Liver (tissue), 9 donors: ENCODE data around the gene CHAT. TPM values are rescaled to one million over a fixed set of nuclear protein-coding genes. Genes with fewer than 3 reads are reported as not detected.

Experiments used
- DNase-seq: peaks from one replicate; pipeline ENCODE4 v3.0.0-alpha.2; 2017; ENCODE audit warnings: low spot score
- H3K27ac ChIP-seq, 2 donors: one replicate each; pipeline ENCODE4 v1.7.0; 2013; ENCODE audit warnings: inconsistent platforms in 2 of 2, low read length in 2 of 2, control low read depth in 1 of 2, low read depth in 1 of 2, mild to moderate bottlenecking in 1 of 2
- H3K27me3 ChIP-seq, 4 donors: one replicate each; pipeline versions ENCODE4 v1.6.1 to v1.7.0; 2013; ENCODE audit warnings: low read length in 3 of 4, inconsistent platforms in 1 of 4, mild to moderate bottlenecking in 1 of 4, moderate library complexity in 1 of 4; ENCODE audit not compliant: control insufficient read depth in 4 of 4, insufficient read depth in 4 of 4
- H3K36me3 ChIP-seq, 4 donors: one replicate each; pipeline versions ENCODE4 v1.6.1 to v1.7.0; 2013; ENCODE audit warnings: low read length in 3 of 4, mild to moderate bottlenecking in 3 of 4, low read depth in 1 of 4, moderate library complexity in 1 of 4; ENCODE audit not compliant: control insufficient read depth in 4 of 4, insufficient read depth in 3 of 4
- H3K4me1 ChIP-seq, 4 donors: one replicate each; pipeline versions ENCODE4 v1.6.1 to v1.7.0; 2013; ENCODE audit warnings: low read length in 3 of 4, mild to moderate bottlenecking in 3 of 4, moderate library complexity in 1 of 4; ENCODE audit not compliant: control insufficient read depth in 4 of 4, insufficient read depth in 4 of 4
- H3K4me3 ChIP-seq, 3 donors: one replicate each; pipeline versions ENCODE4 v1.6.1 to v1.7.0; 2013; ENCODE audit warnings: low read length in 3 of 3, control low read depth in 1 of 3, low read depth in 1 of 3, mild to moderate bottlenecking in 1 of 3
- H3K9ac ChIP-seq, 2 donors: one replicate each; pipeline ENCODE4 v1.7.0; 2013; ENCODE audit warnings: low read length in 2 of 2, mild to moderate bottlenecking in 2 of 2, moderate library complexity in 2 of 2, control low read depth in 1 of 2, low read depth in 1 of 2
- H3K9me3 ChIP-seq, 4 donors: one replicate each; pipeline versions ENCODE4 v1.6.1 to v1.7.0; 2013; ENCODE audit warnings: low read length in 3 of 4; ENCODE audit not compliant: control insufficient read depth in 4 of 4
- EGR1 ChIP-seq, 2 donors: IDR thresholded peaks; 2 replicates each; pipeline ENCODE4 v1.6.1; 2016 to 2018; ENCODE audit warnings: antibody characterized with exemption in 2 of 2, low read depth in 2 of 2
- FOXA1 ChIP-seq: IDR thresholded peaks from 2 replicates; pipeline ENCODE4 v1.6.1; 2016; ENCODE audit warnings: antibody characterized with exemption
- FOXA2 ChIP-seq: IDR thresholded peaks from 2 replicates; pipeline ENCODE4 v1.6.1; 2016; ENCODE audit warnings: antibody characterized with exemption
- GABPA ChIP-seq, 2 donors: IDR thresholded peaks in 1 of 2; conservative IDR thresholded peaks in 1 of 2; 2 replicates each; pipeline ENCODE4 v1.6.1; 2016; ENCODE audit warnings: antibody characterized with exemption in 2 of 2, mild to moderate bottlenecking in 1 of 2, moderate library complexity in 1 of 2
- HNF4A ChIP-seq, 2 donors: conservative IDR thresholded peaks; 2 replicates each; pipeline ENCODE4 v1.6.1; 2016; ENCODE audit warnings: antibody characterized with exemption in 2 of 2, mild to moderate bottlenecking in 2 of 2
- JUND ChIP-seq, 2 donors: IDR thresholded peaks; 2 replicates each; pipeline ENCODE4 v1.6.1; 2016; ENCODE audit warnings: antibody characterized with exemption in 2 of 2
- NR2F2 ChIP-seq: IDR thresholded peaks from 2 replicates; pipeline ENCODE4 v1.6.1; 2016; ENCODE audit warnings: antibody characterized with exemption
- RAD21 ChIP-seq, 2 donors: IDR thresholded peaks; 2 replicates each; pipeline ENCODE4 v1.6.1; 2016; ENCODE audit warnings: antibody characterized with exemption in 2 of 2, mild to moderate bottlenecking in 2 of 2
- RXRA ChIP-seq, 2 donors: IDR thresholded peaks; 2 replicates each; pipeline ENCODE4 v1.6.1; 2017 to 2018; ENCODE audit warnings: antibody characterized with exemption in 2 of 2, mild to moderate bottlenecking in 1 of 2
- SP1 ChIP-seq: IDR thresholded peaks from 2 replicates; pipeline ENCODE4 v1.6.1; 2018; ENCODE audit warnings: antibody characterized with exemption, mild to moderate bottlenecking
- YY1 ChIP-seq: IDR thresholded peaks from 2 replicates; pipeline ENCODE4 v1.6.1; 2016; ENCODE audit warnings: antibody characterized with exemption, mild to moderate bottlenecking
- WGBS: extraction: QIAGEN DNeasy Blood & Tissue Kit; methylation state at CpG from one replicate; pipeline ENCODE4 v1.1.7; 2013; 5-methylcytosine and 5-hydroxymethylcytosine counted together
- polyA plus RNA-seq, 2 donors: library from polyadenylated mRNA; stranded (reverse) in 1 of 2; unstranded in 1 of 2; fragments of 200-250 nt in 1 of 2; fragments of >200 nt in 1 of 2; fragmentation: Nextera tagmentation in 1 of 2; extraction: Ambion mirVana in 1 of 2; gene quantifications; one replicate each; pipeline versions ENCODE4 v1.2.1 to v1.2.3, GENCODE V29; 2013 to 2015
- total RNA-seq, 2 donors: library from RNA; depleted of rRNA; stranded (reverse); fragments of >200 nt; gene quantifications; one replicate each; pipeline ENCODE4 v1.2.3, GENCODE V29; 2014
- TF ChIP-seq, protein P1 (sequence below): IDR thresholded peaks from 2 replicates; pipeline ENCODE4 v1.6.1; 2016; ENCODE audit warnings: antibody characterized with exemption
- TF ChIP-seq, protein P2 (sequence below): IDR thresholded peaks from 2 replicates; pipeline ENCODE4 v1.6.1; 2016; ENCODE audit warnings: antibody characterized with exemption, mild to moderate bottlenecking
- TF ChIP-seq, protein P3 (sequence below): fragments of 150-350 bp; IDR thresholded peaks from 2 replicates; pipeline ENCODE4 v1.5.1; 2017; ENCODE audit warnings: improper control_type of control experiment, low read depth, low read length; ENCODE audit not compliant: missing input control
- TF ChIP-seq, protein P4 (sequence below): IDR thresholded peaks from 2 replicates; pipeline ENCODE4 v1.6.1; 2016; ENCODE audit warnings: antibody characterized with exemption
- donor health status: healthy.
- donor health status: healthy.
- donor health status: healthy.
- donor health status: healthy.
- donor health status: healthy.

CHAT gene
- total and polyA plus RNA-seq, 4 donors, result not detected

DNA sequence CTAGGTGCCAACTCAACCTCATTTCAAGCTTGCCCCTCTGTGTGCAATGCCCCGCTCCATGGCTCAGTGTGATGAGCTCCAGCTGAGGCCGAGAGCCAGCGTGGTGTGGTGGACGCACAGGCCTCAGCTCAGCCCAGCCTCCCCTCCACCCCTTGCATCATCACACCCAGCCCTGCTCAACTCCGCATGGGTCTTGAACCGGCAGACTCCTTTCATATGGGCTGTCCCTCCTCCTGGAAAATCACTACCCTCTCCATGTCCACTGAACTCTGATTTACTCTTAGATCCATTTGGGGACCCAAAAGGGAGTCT is 20.3 kb upstream of the CHAT start:
- Histone ChIP-seq H3K9ac (no peak overlapping the region), H3K9me3 (no peaks in the 10 kb centered on the region), H3K36me3 (no peaks in the 10 kb centered on the region), H3K4me3 (no peak overlapping the region), H3K27me3 (no peaks in the 10 kb centered on the region), H3K4me1 (peaks cover 0 to 2% (median 0%) of the 10 kb centered on the region in 4 donors), H3K27ac (no peak overlapping the region)
- no peak for TF ChIP-seq RXRA (IDR thresholded peaks at IDR 0.05)
- TF ChIP-seq GABPA (IDR thresholded peaks at IDR 0.05 in 1 of 2, conservative IDR thresholded peaks at IDR 0.05 in 1 of 2), result no peak
- TF ChIP-seq, protein P1, sequence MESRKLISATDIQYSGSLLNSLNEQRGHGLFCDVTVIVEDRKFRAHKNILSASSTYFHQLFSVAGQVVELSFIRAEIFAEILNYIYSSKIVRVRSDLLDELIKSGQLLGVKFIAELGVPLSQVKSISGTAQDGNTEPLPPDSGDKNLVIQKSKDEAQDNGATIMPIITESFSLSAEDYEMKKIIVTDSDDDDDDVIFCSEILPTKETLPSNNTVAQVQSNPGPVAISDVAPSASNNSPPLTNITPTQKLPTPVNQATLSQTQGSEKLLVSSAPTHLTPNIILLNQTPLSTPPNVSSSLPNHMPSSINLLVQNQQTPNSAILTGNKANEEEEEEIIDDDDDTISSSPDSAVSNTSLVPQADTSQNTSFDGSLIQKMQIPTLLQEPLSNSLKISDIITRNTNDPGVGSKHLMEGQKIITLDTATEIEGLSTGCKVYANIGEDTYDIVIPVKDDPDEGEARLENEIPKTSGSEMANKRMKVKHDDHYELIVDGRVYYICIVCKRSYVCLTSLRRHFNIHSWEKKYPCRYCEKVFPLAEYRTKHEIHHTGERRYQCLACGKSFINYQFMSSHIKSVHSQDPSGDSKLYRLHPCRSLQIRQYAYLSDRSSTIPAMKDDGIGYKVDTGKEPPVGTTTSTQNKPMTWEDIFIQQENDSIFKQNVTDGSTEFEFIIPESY, result no peak
- TF ChIP-seq JUND (IDR thresholded peaks at IDR 0.05), result no peak
- TF ChIP-seq, protein P2, sequence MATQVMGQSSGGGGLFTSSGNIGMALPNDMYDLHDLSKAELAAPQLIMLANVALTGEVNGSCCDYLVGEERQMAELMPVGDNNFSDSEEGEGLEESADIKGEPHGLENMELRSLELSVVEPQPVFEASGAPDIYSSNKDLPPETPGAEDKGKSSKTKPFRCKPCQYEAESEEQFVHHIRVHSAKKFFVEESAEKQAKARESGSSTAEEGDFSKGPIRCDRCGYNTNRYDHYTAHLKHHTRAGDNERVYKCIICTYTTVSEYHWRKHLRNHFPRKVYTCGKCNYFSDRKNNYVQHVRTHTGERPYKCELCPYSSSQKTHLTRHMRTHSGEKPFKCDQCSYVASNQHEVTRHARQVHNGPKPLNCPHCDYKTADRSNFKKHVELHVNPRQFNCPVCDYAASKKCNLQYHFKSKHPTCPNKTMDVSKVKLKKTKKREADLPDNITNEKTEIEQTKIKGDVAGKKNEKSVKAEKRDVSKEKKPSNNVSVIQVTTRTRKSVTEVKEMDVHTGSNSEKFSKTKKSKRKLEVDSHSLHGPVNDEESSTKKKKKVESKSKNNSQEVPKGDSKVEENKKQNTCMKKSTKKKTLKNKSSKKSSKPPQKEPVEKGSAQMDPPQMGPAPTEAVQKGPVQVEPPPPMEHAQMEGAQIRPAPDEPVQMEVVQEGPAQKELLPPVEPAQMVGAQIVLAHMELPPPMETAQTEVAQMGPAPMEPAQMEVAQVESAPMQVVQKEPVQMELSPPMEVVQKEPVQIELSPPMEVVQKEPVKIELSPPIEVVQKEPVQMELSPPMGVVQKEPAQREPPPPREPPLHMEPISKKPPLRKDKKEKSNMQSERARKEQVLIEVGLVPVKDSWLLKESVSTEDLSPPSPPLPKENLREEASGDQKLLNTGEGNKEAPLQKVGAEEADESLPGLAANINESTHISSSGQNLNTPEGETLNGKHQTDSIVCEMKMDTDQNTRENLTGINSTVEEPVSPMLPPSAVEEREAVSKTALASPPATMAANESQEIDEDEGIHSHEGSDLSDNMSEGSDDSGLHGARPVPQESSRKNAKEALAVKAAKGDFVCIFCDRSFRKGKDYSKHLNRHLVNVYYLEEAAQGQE, result no peak
- TF ChIP-seq FOXA2, result no peak
- TF ChIP-seq RAD21 (IDR thresholded peaks at IDR 0.05), result no peak
- TF ChIP-seq, protein P3, sequence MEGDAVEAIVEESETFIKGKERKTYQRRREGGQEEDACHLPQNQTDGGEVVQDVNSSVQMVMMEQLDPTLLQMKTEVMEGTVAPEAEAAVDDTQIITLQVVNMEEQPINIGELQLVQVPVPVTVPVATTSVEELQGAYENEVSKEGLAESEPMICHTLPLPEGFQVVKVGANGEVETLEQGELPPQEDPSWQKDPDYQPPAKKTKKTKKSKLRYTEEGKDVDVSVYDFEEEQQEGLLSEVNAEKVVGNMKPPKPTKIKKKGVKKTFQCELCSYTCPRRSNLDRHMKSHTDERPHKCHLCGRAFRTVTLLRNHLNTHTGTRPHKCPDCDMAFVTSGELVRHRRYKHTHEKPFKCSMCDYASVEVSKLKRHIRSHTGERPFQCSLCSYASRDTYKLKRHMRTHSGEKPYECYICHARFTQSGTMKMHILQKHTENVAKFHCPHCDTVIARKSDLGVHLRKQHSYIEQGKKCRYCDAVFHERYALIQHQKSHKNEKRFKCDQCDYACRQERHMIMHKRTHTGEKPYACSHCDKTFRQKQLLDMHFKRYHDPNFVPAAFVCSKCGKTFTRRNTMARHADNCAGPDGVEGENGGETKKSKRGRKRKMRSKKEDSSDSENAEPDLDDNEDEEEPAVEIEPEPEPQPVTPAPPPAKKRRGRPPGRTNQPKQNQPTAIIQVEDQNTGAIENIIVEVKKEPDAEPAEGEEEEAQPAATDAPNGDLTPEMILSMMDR, result no peak
- TF ChIP-seq, protein P4, sequence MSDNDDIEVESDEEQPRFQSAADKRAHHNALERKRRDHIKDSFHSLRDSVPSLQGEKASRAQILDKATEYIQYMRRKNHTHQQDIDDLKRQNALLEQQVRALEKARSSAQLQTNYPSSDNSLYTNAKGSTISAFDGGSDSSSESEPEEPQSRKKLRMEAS, result no peak
- no peak for TF ChIP-seq HNF4A (conservative IDR thresholded peaks at IDR 0.05)
- TF ChIP-seq EGR1 (IDR thresholded peaks at IDR 0.05; ENCODE audit: low read depth in 2 of 2), result no peak
- no peak for TF ChIP-seq FOXA1
- no peak for TF ChIP-seq NR2F2
- TF ChIP-seq SP1, result no peak
- WGBS, result 85% methylated on average over 6 of the region's 6 CpGs
- no peak for DNase-seq

DNA sequence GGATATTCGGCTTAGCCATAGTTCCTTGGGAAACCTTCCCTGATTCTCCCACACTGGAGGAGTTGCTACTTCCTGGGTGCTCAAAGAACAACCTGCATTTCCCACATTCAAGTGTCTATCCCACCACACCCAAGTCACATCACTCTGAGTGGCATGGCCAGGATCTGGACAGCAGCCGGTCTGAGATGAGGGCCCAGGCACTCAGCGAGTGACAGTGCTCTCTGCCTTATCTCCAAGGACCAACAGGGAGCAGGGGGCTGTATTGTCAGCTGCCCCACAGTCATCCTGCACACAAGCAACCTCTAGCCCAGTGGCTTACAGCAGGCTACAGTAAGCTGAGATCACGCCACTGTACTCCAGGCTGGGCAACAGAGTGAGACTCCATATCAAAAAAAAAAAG is 19.8 kb upstream of the CHAT start:
- WGBS, result 67% methylated on average over 4 of the region's 4 CpGs
- H3K27me3 ChIP-seq, result no peaks in the 10 kb centered on the region
- TF ChIP-seq SP1 (no peak), YY1 (no peak), GABPA (IDR thresholded peaks at IDR 0.05 in 1 of 2, conservative IDR thresholded peaks at IDR 0.05 in 1 of 2) (no peak), HNF4A (conservative IDR thresholded peaks at IDR 0.05) (no peak), RAD21 (IDR thresholded peaks at IDR 0.05) (no peak), RXRA (IDR thresholded peaks at IDR 0.05) (no peak)

More for the DNA sequence above, 19.8 kb upstream of the CHAT start:
- Histone ChIP-seq H3K9ac (no peak overlapping the region), H3K36me3 (no peaks in the 10 kb centered on the region), H3K4me3 (no peak overlapping the region), H3K9me3 (no peaks in the 10 kb centered on the region), H3K4me1 (peaks cover 0 to 2% (median 0%) of the 10 kb centered on the region in 4 donors), H3K27ac (no peak overlapping the region)
- no peak for DNase-seq
